DND-41 (cell line): ENCODE results near the gene SLC25A42.

Experiments
- ATAC-seq: fragments of 200-7000 bp; cut with Tn5 transposase; 3 replicates; pipeline ENCODE4 v1.9.1; 2021; ENCODE audit warnings: low read depth; ENCODE audit not compliant: insufficient read depth
- DNase-seq: peaks from one replicate; pipeline ENCODE4 v3.0.0-alpha.2; 2020
- H2AFZ ChIP-seq: 2 replicates; pipeline ENCODE4 v1.6.0; 2012; ENCODE audit warnings: low read depth, low read length
- H3K27ac ChIP-seq: 2 replicates; pipeline ENCODE4 v1.5.1; 2012; ENCODE audit warnings: low read length, inconsistent platforms
- H3K27me3 ChIP-seq: fragments of 200-600 bp; sonication (generic); 2 replicates; pipeline ENCODE4 v1.6.0; 2012; ENCODE audit warnings: low read length, mild to moderate bottlenecking, inconsistent platforms; ENCODE audit not compliant: insufficient read depth, poor library complexity
- H3K36me3 ChIP-seq: 2 replicates; pipeline ENCODE4 v1.5.1; 2012; ENCODE audit warnings: low read length, inconsistent platforms; ENCODE audit not compliant: insufficient read depth
- H3K4me1 ChIP-seq: 2 replicates; pipeline ENCODE4 v1.5.1; 2012; ENCODE audit warnings: mild to moderate bottlenecking, low read length; ENCODE audit not compliant: insufficient read depth
- H3K4me2 ChIP-seq: 2 replicates; pipeline ENCODE4 v1.6.0; 2012; ENCODE audit warnings: mild to moderate bottlenecking, moderate library complexity, low read length, inconsistent platforms; ENCODE audit not compliant: insufficient read depth
- H3K4me3 ChIP-seq, 2 experiments: fragments of 200-600 bp in 1 of 2; shearing (Covaris generic) in 1 of 2; 2 replicates each; pipeline ENCODE4 v1.5.1; 2012 to 2016; ENCODE audit warnings: inconsistent platforms in 2 of 2, low read length in 2 of 2, mild to moderate bottlenecking in 2 of 2, low read depth in 1 of 2, moderate library complexity in 1 of 2
- H3K79me2 ChIP-seq: 2 replicates; pipeline ENCODE4 v1.6.0; 2012; ENCODE audit warnings: low read length, inconsistent platforms; ENCODE audit not compliant: insufficient read depth
- H3K9ac ChIP-seq: 2 replicates; pipeline ENCODE4 v1.6.0; 2012; ENCODE audit warnings: low read depth, mild to moderate bottlenecking, inconsistent platforms, low read length, moderate library complexity
- H3K9me3 ChIP-seq: 2 replicates; pipeline ENCODE4 v1.5.1; 2012; ENCODE audit warnings: low read length, moderate library complexity, mild to moderate bottlenecking, inconsistent platforms; ENCODE audit not compliant: insufficient read depth, severe bottlenecking
- H4K20me1 ChIP-seq: 2 replicates; pipeline ENCODE4 v1.6.0; 2012; ENCODE audit warnings: low read length; ENCODE audit not compliant: insufficient read depth
- CTCF ChIP-seq: IDR thresholded peaks from 2 replicates; pipeline ENCODE4 v1.5.1; 2012; ENCODE audit warnings: borderline replicate concordance, low read length, moderate library complexity, mild to moderate bottlenecking; ENCODE audit not compliant: poor library complexity, severe bottlenecking; ENCODE audit errors: extremely low read depth
- EZH2 ChIP-seq: IDR thresholded peaks from 3 replicates; pipeline ENCODE4 v1.6.1; 2012; ENCODE audit warnings: borderline replicate concordance, low read depth, mild to moderate bottlenecking, moderate library complexity, low read length, inconsistent platforms; ENCODE audit not compliant: severe bottlenecking

Gene SLC25A42

DNA sequence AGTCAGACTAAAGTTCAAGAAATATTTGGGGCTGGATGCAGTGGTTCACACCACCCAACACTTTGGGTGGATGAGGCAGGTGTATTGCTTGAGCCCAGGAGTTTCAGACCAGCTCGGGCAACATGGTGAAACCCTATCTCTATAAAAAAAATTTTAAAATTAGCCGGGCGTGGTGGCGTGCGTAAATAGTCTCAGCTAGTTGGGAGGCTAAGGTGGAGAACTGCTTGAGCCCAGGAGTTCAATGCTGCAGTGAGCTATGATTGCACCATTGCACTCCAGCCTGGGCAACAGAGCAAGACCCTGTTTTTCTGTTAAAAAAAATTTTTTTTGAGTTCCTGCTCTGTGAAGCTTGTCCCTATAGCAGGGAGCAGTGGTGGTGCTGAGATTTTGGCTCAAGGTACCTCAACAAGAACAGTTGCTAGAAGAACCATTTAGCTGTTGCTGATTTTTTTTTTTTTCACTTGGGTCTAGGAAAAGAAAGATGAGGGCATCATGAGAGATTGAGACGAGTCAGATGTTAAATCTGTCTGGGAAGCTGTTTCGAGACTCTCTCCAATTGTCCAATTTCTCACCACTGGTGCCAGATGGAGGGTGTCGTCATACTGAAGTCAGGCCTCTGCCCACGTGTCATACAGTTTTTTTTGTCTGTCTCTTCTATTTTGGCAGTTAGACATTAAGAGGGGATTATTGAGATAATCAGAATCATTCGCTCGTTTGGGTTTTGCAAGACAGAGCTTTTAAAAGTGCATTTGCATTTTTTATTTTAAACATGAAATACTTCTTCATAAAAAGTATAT is 3.7 kb downstream of the SLC25A42 start:
- TF ChIP-seq EZH2 = no peak
- Histone ChIP-seq H2AFZ (no peak overlapping the region), H3K27ac (no peak overlapping the region), H3K36me3 (no peaks in the 10 kb centered on the region), H4K20me1 (no peaks in the 10 kb centered on the region), H3K4me2 (no peak overlapping the region), H3K4me1 (peaks cover 27% of the 10 kb centered on the region), H3K9ac (no peak overlapping the region), H3K4me3 (no peak overlapping the region), H3K27me3 (no peaks in the 10 kb centered on the region), H3K79me2 (peaks cover 17% of the 10 kb centered on the region), H3K9me3 (no peaks in the 10 kb centered on the region)
- ATAC-seq = no peak
- no peak for DNase-seq

DNA sequence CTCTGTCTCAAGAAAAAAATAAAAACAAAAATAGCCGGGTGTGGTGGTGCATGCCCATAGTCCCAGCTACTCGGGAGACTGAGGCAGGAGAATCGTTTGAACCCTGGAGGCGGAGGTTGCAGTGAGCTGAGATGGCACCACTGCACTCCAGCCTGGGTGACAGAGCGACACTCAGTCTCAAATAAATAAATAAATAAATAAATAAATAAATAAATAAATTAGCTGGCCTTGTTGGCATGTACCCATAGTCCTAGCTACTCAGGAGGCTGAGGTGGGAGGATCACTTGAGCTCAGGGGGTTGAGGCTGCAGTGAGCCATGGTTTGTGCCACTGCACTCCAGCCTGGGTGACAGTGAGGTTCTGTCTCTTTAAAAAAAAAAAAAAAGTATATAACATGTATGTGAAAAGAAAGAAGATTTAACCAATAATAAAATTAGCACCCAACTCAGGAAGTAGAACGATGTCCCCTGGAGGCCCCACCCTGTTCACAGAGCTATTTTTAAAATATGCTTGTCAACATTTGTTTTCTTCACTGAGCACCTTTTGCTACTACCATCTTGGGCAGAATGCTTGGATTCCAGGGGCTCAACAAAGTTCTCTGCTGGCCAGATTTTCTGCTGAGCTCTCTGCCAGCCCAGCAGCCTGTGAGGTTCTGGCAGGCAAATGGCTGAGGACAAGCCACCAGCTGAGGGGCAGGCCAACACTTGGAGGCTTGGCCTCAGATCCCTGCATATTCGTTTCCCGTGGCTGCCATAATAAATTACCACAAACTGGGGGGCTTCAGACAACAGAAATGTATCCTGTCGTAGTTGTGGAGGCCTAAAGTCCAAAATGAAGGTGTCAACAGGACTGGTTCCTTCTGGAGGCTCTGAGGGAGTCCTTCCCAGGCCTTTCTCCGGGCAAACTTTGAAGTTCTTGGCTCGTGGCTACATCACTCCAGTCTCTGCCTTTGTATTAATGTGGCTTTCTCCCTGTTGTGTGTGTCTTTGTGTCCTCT is 5.2 kb downstream of the SLC25A42 start:
- Histone ChIP-seq H2AFZ (no peak overlapping the region), H3K79me2 (peaks cover 24% of the 10 kb centered on the region), H3K36me3 (no peaks in the 10 kb centered on the region; the same call in 1 of the 2 replicates), H3K27ac (no peak overlapping the region), H3K9ac (no peak overlapping the region), H3K27me3 (no peaks in the 10 kb centered on the region), H3K4me2 (no peak overlapping the region), H3K9me3 (no peaks in the 10 kb centered on the region), H3K4me1 (peaks cover 18% of the 10 kb centered on the region), H3K4me3 (no peak overlapping the region), H4K20me1 (peaks cover 4% of the 10 kb centered on the region; the same call in 1 of the 2 replicates)
- no peak for DNase-seq
- TF ChIP-seq CTCF (no peak), EZH2 (no peak)
- ATAC-seq = no peak

DNA sequence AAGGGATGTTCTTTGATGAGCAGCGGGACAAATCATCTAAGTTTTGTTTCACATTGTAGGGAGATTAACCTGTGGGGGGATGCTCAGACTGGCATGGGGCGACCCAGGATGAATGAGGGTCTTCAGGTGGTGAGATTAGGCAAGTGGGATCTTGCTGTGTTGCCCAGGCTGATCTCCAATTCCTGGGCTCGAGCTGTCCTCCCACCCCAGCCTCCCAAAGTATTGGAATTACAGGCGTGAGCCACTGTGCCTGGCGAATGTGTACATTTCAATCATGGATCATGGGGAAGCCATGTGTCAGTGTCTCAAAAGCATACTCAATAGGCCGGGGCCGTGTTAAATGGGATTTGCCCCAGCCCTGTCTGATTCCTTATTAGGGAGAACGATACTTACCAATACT is 8.1 kb downstream of the SLC25A42 start:
- H3K9me3 ChIP-seq = no peaks in the 10 kb centered on the region
- H3K4me1 ChIP-seq = no peaks in the 10 kb centered on the region
- no peak for ATAC-seq
- no peak for TF ChIP-seq EZH2
- no peak for TF ChIP-seq CTCF
- H3K4me3 ChIP-seq = no peak overlapping the region
- H2AFZ ChIP-seq = no peak overlapping the region
- no peak overlapping the region for H3K27ac ChIP-seq
- peaks cover 8% of the 10 kb centered on the region for H3K36me3 ChIP-seq
- no peak overlapping the region for H3K4me2 ChIP-seq
- H3K9ac ChIP-seq = no peak overlapping the region
- DNase-seq = no peak
- H3K27me3 ChIP-seq = no peaks in the 10 kb centered on the region
- H4K20me1 ChIP-seq = peaks cover 12% of the 10 kb centered on the region; the same call in 1 of the 2 replicates
- H3K79me2 ChIP-seq = peaks cover 18% of the 10 kb centered on the region

- no peak for ATAC-seq
- Histone ChIP-seq H3K79me2 (peaks cover 9% of the 10 kb centered on the region; the same call in 1 of the 2 replicates), H3K27ac (no peak overlapping the region)
Measured at GRCh38 chr19:19074196-19074882, 10.5 kb downstream of the SLC25A42 start.

More at GRCh38 chr19:19074196-19074882, 10.5 kb downstream of the SLC25A42 start:
- H3K36me3 ChIP-seq = peaks cover 11% of the 10 kb centered on the region
- no peaks in the 10 kb centered on the region for H3K9me3 ChIP-seq
- no peak overlapping the region for H2AFZ ChIP-seq
- peaks cover 12% of the 10 kb centered on the region; the same call in 1 of the 2 replicates for H4K20me1 ChIP-seq
- H3K4me1 ChIP-seq = no peaks in the 10 kb centered on the region
- no peak overlapping the region for H3K4me2 ChIP-seq
- H3K9ac ChIP-seq = no peak overlapping the region
- no peaks in the 10 kb centered on the region for H3K27me3 ChIP-seq
- TF ChIP-seq CTCF (no peak), EZH2 (no peak)
- no peak for DNase-seq
- no peak overlapping the region for H3K4me3 ChIP-seq
